HCT116 (cell line): ENCODE measurements around the gene WDR89. TPM values are rescaled to one million over a fixed set of nuclear protein-coding genes. Genes with fewer than 3 reads are reported as not detected.

ENCODE experiments used
- ATAC-seq: fragments of 200-7000 bp; cut with Tn5 transposase; 2 replicates; pipeline ENCODE4 v1.9.1; 2020; ENCODE audit warnings: mild to moderate bottlenecking, moderate library complexity
- BruUV-seq: library from RNA; stranded (reverse); fragments of 400-500 nt; replicated peaks from 2 replicates; lab custom pipeline; 2021; lab: Mats Ljungman, UMichigan
- CTCF ChIA-PET: fragments of 300-600 bp; sonication (Branson Sonifier 250); formaldehyde crosslinking; loops from one replicate; lab custom pipeline; 2021; ENCODE audit warnings: antibody characterized with exemption; lab: Charles Lee
- POLR2A ChIA-PET: fragments of 300-600, 350-600 bp; sonication (Branson Sonifier 250); formaldehyde crosslinking; loops from one replicate; lab custom pipeline; 2021; ENCODE audit warnings: antibody characterized with exemption; lab: Charles Lee
- RAD21 ChIA-PET, 2 experiments: fragments of 300-600 bp; sonication (Branson Sonifier 250); formaldehyde crosslinking; loops; one replicate each; lab custom pipeline; 2023; ENCODE audit warnings: low total read pairs in 2 of 2; ENCODE audit not compliant: uncharacterized antibody in 2 of 2, unreplicated experiment in 2 of 2, low non-redundant PET in 1 of 2; lab: Charles Lee
- DNase-seq: peaks from one replicate; pipeline ENCODE4 v3.0.0-alpha.2; 2010; ENCODE audit warnings: low read depth, low spot score
- H2AFZ ChIP-seq: fragments of 200-600 bp; shearing (Covaris generic), sonication (generic); 2 replicates; pipeline ENCODE4 v1.6.1; 2017; ENCODE audit warnings: low read depth, mixed run types, mixed read lengths, antibody characterized with exemption, low read length; ENCODE audit not compliant: poor library complexity, severe bottlenecking
- H3K27ac ChIP-seq: 2 replicates; pipeline ENCODE4 v1.5.1; 2012; ENCODE audit warnings: low read depth, low read length
- H3K27me3 ChIP-seq: fragments of 200-600 bp; sonication (generic); 2 replicates; pipeline ENCODE4 v1.6.1; 2016; ENCODE audit warnings: mixed run types, low read length, mixed read lengths; ENCODE audit not compliant: insufficient read depth
- H3K36me3 ChIP-seq, 2 experiments: fragments of 200-500 bp in 1 of 2; fragments of 200-600 bp in 1 of 2; sonication (Bioruptor generic) in 1 of 2; sonication (generic) in 1 of 2; 2 replicates each; pipeline versions ENCODE4 v1.5.1 to v1.6.1; 2014 to 2016; ENCODE audit warnings: low read length in 2 of 2, inconsistent platforms in 1 of 2, mixed read lengths in 1 of 2, mixed run types in 1 of 2; ENCODE audit not compliant: insufficient read depth in 2 of 2, control insufficient read depth in 1 of 2
- H3K4me1 ChIP-seq, 2 experiments: fragments of 200-600 bp in 1 of 2; sonication (generic) in 1 of 2; 2 replicates each; pipeline versions ENCODE4 v1.5.1 to v1.6.1; 2012 to 2017; ENCODE audit warnings: low read length in 2 of 2, inconsistent platforms in 1 of 2, mild to moderate bottlenecking in 1 of 2, mixed read lengths in 1 of 2, mixed run types in 1 of 2, moderate library complexity in 1 of 2; ENCODE audit not compliant: insufficient read depth in 2 of 2, control insufficient read depth in 1 of 2
- H3K4me2 ChIP-seq: fragments of 200-600 bp; sonication (generic); 2 replicates; pipeline ENCODE4 v1.6.1; 2017; ENCODE audit warnings: mixed run types, low read length, mixed read lengths
- H3K4me3 ChIP-seq, 2 experiments: fragments of 200-600 bp in 1 of 2; sonication (generic) in 1 of 2; replicated peaks in 1 of 2; 2 replicates each; pipeline ENCODE4 v1.5.1; 2011 to 2016; ENCODE audit warnings: low read length in 2 of 2, control low read depth in 1 of 2, low read depth in 1 of 2, mild to moderate bottlenecking in 1 of 2, mixed read lengths in 1 of 2, mixed run types in 1 of 2
- H3K79me2 ChIP-seq: fragments of 200-600 bp; sonication (generic); 2 replicates; pipeline ENCODE4 v1.6.1; 2017; ENCODE audit warnings: mild to moderate bottlenecking, mixed run types, low read length, moderate library complexity, mixed read lengths; ENCODE audit not compliant: insufficient read depth
- H3K9ac ChIP-seq: fragments of 200-600 bp; sonication (generic); 2 replicates; pipeline ENCODE4 v1.6.1; 2016; ENCODE audit warnings: low read length, mixed read lengths
- H3K9me2 ChIP-seq: fragments of 200-600 bp; sonication (generic), shearing (Covaris generic); 2 replicates; pipeline ENCODE4 v1.6.1; 2017; ENCODE audit warnings: mixed run types, mild to moderate bottlenecking, moderate library complexity; ENCODE audit not compliant: insufficient read depth
- H3K9me3 ChIP-seq, 2 experiments: fragments of 200-500 bp in 1 of 2; fragments of 200-600 bp in 1 of 2; sonication (Bioruptor generic) in 1 of 2; sonication (generic) in 1 of 2; 2 replicates each; pipeline ENCODE4 v1.6.1; 2014 to 2017; ENCODE audit warnings: low read length in 2 of 2, mixed read lengths in 2 of 2, inconsistent platforms in 1 of 2, low read depth in 1 of 2, mild to moderate bottlenecking in 1 of 2, mixed run types in 1 of 2, moderate library complexity in 1 of 2; ENCODE audit not compliant: control insufficient read depth in 1 of 2, insufficient read depth in 1 of 2
- H4K20me1 ChIP-seq: fragments of 200-600 bp; sonication (generic), shearing (Covaris generic); 2 replicates; pipeline ENCODE4 v1.6.1; 2017; ENCODE audit warnings: mixed run types, mild to moderate bottlenecking, moderate library complexity; ENCODE audit not compliant: insufficient read depth
- CBX3 ChIP-seq: IDR thresholded peaks from 2 replicates; pipeline ENCODE4 v1.6.1; 2012; ENCODE audit warnings: low read depth
- CTCF ChIP-seq, 3 experiments: fragments of 200-600 bp in 1 of 3; sonication (generic) in 1 of 3; IDR thresholded peaks in 2 of 3; conservative IDR thresholded peaks in 1 of 3; 2 replicates each; pipeline ENCODE4 v1.5.1; 2012 to 2017; ENCODE audit warnings: low read depth in 2 of 3, low read length in 2 of 3, antibody characterized with exemption in 1 of 3, borderline replicate concordance in 1 of 3, control low read depth in 1 of 3, mild to moderate bottlenecking in 1 of 3, mixed read lengths in 1 of 3, mixed run types in 1 of 3, moderate library complexity in 1 of 3; ENCODE audit not compliant: insufficient read depth in 1 of 3
- ELF1 ChIP-seq: IDR thresholded peaks from 2 replicates; pipeline ENCODE4 v1.6.1; 2012; ENCODE audit warnings: low read depth, borderline replicate concordance
- EZH2 ChIP-seq: fragments of 200-600 bp; sonication (generic); IDR thresholded peaks from 2 replicates; pipeline ENCODE4 v1.6.1; 2017; ENCODE audit warnings: antibody characterized with exemption, mixed run types
- EZH2phosphoT487 ChIP-seq: fragments of 200-600 bp; IDR thresholded peaks from 2 replicates; pipeline ENCODE4 v1.6.1; 2018; ENCODE audit warnings: antibody characterized with exemption, borderline replicate concordance
- FOSL1 ChIP-seq: IDR thresholded peaks from 2 replicates; pipeline ENCODE4 v1.6.1; 2012; ENCODE audit warnings: low read depth
- MAX ChIP-seq: IDR thresholded peaks from 2 replicates; pipeline ENCODE4 v1.6.1; 2012
- POLR2AphosphoS5 ChIP-seq: IDR thresholded peaks from 2 replicates; pipeline ENCODE4 v1.6.1; 2011; ENCODE audit warnings: mild to moderate bottlenecking, low read depth, low read length, moderate library complexity
- REST ChIP-seq: IDR thresholded peaks from 2 replicates; pipeline ENCODE4 v1.6.1; 2012; ENCODE audit warnings: low read depth
- SIN3A ChIP-seq: IDR thresholded peaks from 2 replicates; pipeline ENCODE4 v1.6.1; 2012; ENCODE audit warnings: low read depth
- SP1 ChIP-seq: IDR thresholded peaks from 2 replicates; pipeline ENCODE4 v1.6.1; 2012; ENCODE audit warnings: low read depth
- SRF ChIP-seq: IDR thresholded peaks from 2 replicates; pipeline ENCODE4 v1.6.1; 2012; ENCODE audit warnings: low read depth
- TCF7L2 ChIP-seq: IDR thresholded peaks from 2 replicates; pipeline ENCODE4 v1.7.0; 2011; ENCODE audit warnings: borderline replicate concordance, inconsistent platforms; ENCODE audit not compliant: insufficient read depth, insufficient read length; ENCODE audit errors: extremely low read depth
- ZBTB33 ChIP-seq: IDR thresholded peaks from 2 replicates; pipeline ENCODE4 v1.6.1; 2011; ENCODE audit warnings: mild to moderate bottlenecking, low read length, moderate library complexity; ENCODE audit not compliant: insufficient replicate concordance; ENCODE audit errors: extremely low read depth
- ZNF274 ChIP-seq: fragments of 200-500 bp; sonication (Bioruptor generic); IDR thresholded peaks from 2 replicates; pipeline ENCODE4 v1.6.1; 2014; ENCODE audit warnings: mild to moderate bottlenecking, low read depth, low read length, inconsistent platforms
- intact Hi-C: fragments of 100-400 bp; cut with micrococcal nuclease; formaldehyde crosslinking; loops from 2 replicates; pipeline ENCODE4 v1.10.0; 2022
- total RNA-seq: library from RNA; stranded (reverse); gene quantifications from one replicate; pipeline ENCODE4 v1.2.1, GENCODE V29; 2021; ENCODE audit not compliant: unreplicated experiment

Gene WDR89
- total RNA-seq, 1 experiment from 2014 or later = 22.8 TPM

- Histone ChIP-seq H3K4me1 (peaks cover 4 to 11% of the 10 kb centered on the region in 2 experiments; a peak in 3 of 4 replicates), H3K9me2 (no peaks in the 10 kb centered on the region), H3K9ac (no peak overlapping the region), H3K4me2 (no peak overlapping the region), H3K27ac (no peak overlapping the region), H3K36me3 (no peaks in the 10 kb centered on the region), H2AFZ (no peak overlapping the region), H4K20me1 (no peaks in the 10 kb centered on the region), H3K27me3 (no peaks in the 10 kb centered on the region), H3K4me3 (no peak overlapping the region), H3K9me3 (no peaks in the 10 kb centered on the region), H3K79me2 (peaks cover 7% of the 10 kb centered on the region; the same call in 1 of the 2 replicates)
- ATAC-seq = no peak
- ChIA-PET RAD21 (no interaction called here), POLR2A (no interaction called here), CTCF (no interaction called here)
- intact Hi-C loops = loop anchor here (10.0 kb wide), 1 partner anchor 227 kb away; no protein-coding TSS in a partner anchor
- no TSS peak for BruUV-seq
- no peak for DNase-seq
- no peak for TF ChIP-seq SIN3A
- TF ChIP-seq FOSL1 = no peak
- TF ChIP-seq EZH2 = no peak
- TF ChIP-seq SP1 = no peak
- no peak for TF ChIP-seq ELF1
- no peak for TF ChIP-seq EZH2phosphoT487
- TF ChIP-seq ZBTB33 = no peak
- no peak for TF ChIP-seq TCF7L2
- no peak for TF ChIP-seq CBX3
- TF ChIP-seq POLR2AphosphoS5 = no peak
- no peak for TF ChIP-seq MAX
- TF ChIP-seq CTCF (IDR thresholded peaks at IDR 0.05 in 2 of 3, conservative IDR thresholded peaks at IDR 0.05 in 1 of 3; ENCODE audit: borderline replicate concordance in 1 of 3, insufficient read depth in 1 of 3, low read depth in 2 of 3, low read length in 2 of 3) = no peak
- TF ChIP-seq SRF = no peak
- TF ChIP-seq ZNF274 = no peak
- TF ChIP-seq REST = no peak
These were observed 93.8 kb downstream of the WDR89 start for GRCh38 chr14:63547798-63548335.
